ENCODE results near the gene LRRC23. TPM values are rescaled to one million over a fixed set of nuclear protein-coding genes. Genes with fewer than 3 reads are reported as not detected.

The LRRC23 gene
- total RNA-seq, 4 donors from 2014 or later: 1.7 to 35.5 (median 3.0) TPM; not detected in 1

- DNase-seq: peak; percentile 59 to 91 (median 90)
- H3K36me3 ChIP-seq: peaks cover 0 to 25% (median 0%) of the 10 kb centered on the region in 3 donors
- peak overlapping the region; percentile 85 to 89 (median 88) for H3K27ac ChIP-seq
- H3K4me3 ChIP-seq: peak overlapping the region; percentile 56 to 69 (median 59)
- no peaks in the 10 kb centered on the region for H3K9me3 ChIP-seq
- no peak for TF ChIP-seq CTCF (IDR thresholded peaks at IDR 0.05)
- TF ChIP-seq POLR2A (IDR thresholded peaks at IDR 0.05): no peak
- H3K4me1 ChIP-seq: peaks cover 0 to 58% (median 37%) of the 10 kb centered on the region in 4 donors
- no peaks in the 10 kb centered on the region for H3K27me3 ChIP-seq
Measured at GRCh38 chr12:6953442-6954315, 49.1 kb downstream of the LRRC23 start.

- Histone ChIP-seq H3K27ac (peak overlapping the region; percentile 56 to 89 (median 87)), H3K36me3 (peaks cover 0 to 25% (median 0%) of the 10 kb centered on the region in 3 donors), H3K27me3 (no peaks in the 10 kb centered on the region), H3K4me1 (peaks cover 0 to 60% (median 39%) of the 10 kb centered on the region in 4 donors), H3K4me3 (peak overlapping the region in 3 of 4 donors; percentile 58 to 69 (median 60)), H3K9me3 (no peaks in the 10 kb centered on the region)
- no peak for TF ChIP-seq CTCF (IDR thresholded peaks at IDR 0.05)
- no peak for TF ChIP-seq POLR2A (IDR thresholded peaks at IDR 0.05)
- peak in 1 of 3 donors; percentile 45 for DNase-seq
Measured at GRCh38 chr12:6954316-6955107, 49.9 kb downstream of the LRRC23 start.

- Histone ChIP-seq H3K4me3 (peak overlapping the region in 1 of 4 donors; percentile 69), H3K27me3 (no peaks in the 10 kb centered on the region), H3K4me1 (peaks cover 0 to 63% (median 47%) of the 10 kb centered on the region in 4 donors), H3K36me3 (peaks cover 0 to 25% (median 0%) of the 10 kb centered on the region in 3 donors), H3K9me3 (no peaks in the 10 kb centered on the region), H3K27ac (peak overlapping the region; percentile 47 to 89 (median 87))
- TF ChIP-seq CTCF (IDR thresholded peaks at IDR 0.05): no peak
- no peak for TF ChIP-seq POLR2A (IDR thresholded peaks at IDR 0.05)
- peak in 1 of 3 donors; percentile 43 for DNase-seq
Measured at GRCh38 chr12:6955108-6956020, 50.7 kb downstream of the LRRC23 start.

GRCh38 chr12:6956021-6956727 lies 51.6 kb downstream of the LRRC23 start:
- no peaks in the 10 kb centered on the region for H3K27me3 ChIP-seq
- TF ChIP-seq POLR2A (IDR thresholded peaks at IDR 0.05) (no peak), CTCF (IDR thresholded peaks at IDR 0.05) (no peak)
- peak overlapping the region; percentile 19 to 89 (median 46) for H3K27ac ChIP-seq
- peaks cover 8 to 67% (median 53%) of the 10 kb centered on the region in 4 donors for H3K4me1 ChIP-seq
- peak in 2 of 3 donors; percentile 70 to 78 for DNase-seq
- no peaks in the 10 kb centered on the region for H3K9me3 ChIP-seq
- H3K36me3 ChIP-seq: peaks cover 0 to 25% (median 0%) of the 10 kb centered on the region in 3 donors
- H3K4me3 ChIP-seq: peak overlapping the region in 1 of 4 donors; percentile 69

All from Peyer's patch (tissue), 4 donors.